HepG2 (cell line): ENCODE measurements around the gene CAPN12. TPM values are rescaled to one million over a fixed set of nuclear protein-coding genes. Genes with fewer than 3 reads are reported as not detected.
A peak's percentile ranks its signal among the peaks of the same experiment; 100 is the strongest.

Source experiments
- ATAC-seq: fragments of 200-7000 bp; cut with Tn5 transposase; 3 replicates; pipeline ENCODE4 v1.9.1; 2020; ENCODE audit warnings: mild to moderate bottlenecking, moderate library complexity
- BruUV-seq: library from RNA; stranded (reverse); fragments of 400-500 nt; replicated peaks from 2 replicates; lab custom pipeline; 2021; lab: Mats Ljungman, UMichigan
- CTCF ChIA-PET: fragments of 300-600 bp; formaldehyde crosslinking; extraction: SDS; loops from one replicate; lab custom pipeline; 2021; ENCODE audit warnings: low total read pairs, inconsistent platforms, low intra/inter-chr PET ratio; lab: Yijun Ruan, JAX
- POLR2A ChIA-PET: fragments of 350-600 bp; sonication (Branson Sonifier 250); formaldehyde crosslinking; loops from one replicate; lab custom pipeline; 2020; ENCODE audit warnings: antibody characterized with exemption, inconsistent platforms; lab: Yijun Ruan, JAX
- DNase-seq: peaks from one replicate; pipeline ENCODE4 v3.0.0-alpha.2; 2015; ENCODE audit warnings: low spot score
- FAIRE-seq: peaks from 3 replicates; lab custom pipeline; 2011; peaks lifted over from hg19 to GRCh38; lab: Jason Lieb, UNC
- H2AFZ ChIP-seq: one replicate; pipeline ENCODE4 v1.6.1; 2011; ENCODE audit warnings: low read length, inconsistent platforms
- H3K27ac ChIP-seq: fragments of 300-600 bp; 3 replicates; pipeline ENCODE4 v1.8.0; 2011; ENCODE audit warnings: mixed run types, mild to moderate bottlenecking, mixed read lengths, low read length, inconsistent platforms; ENCODE audit not compliant: insufficient read depth; ENCODE audit errors: extremely low read length
- H3K27me3 ChIP-seq, 2 experiments: fragments of 200-600 bp in 1 of 2; 2 replicates in 1 of 2; 3 replicates in 1 of 2; pipeline versions ENCODE4 v1.6.0 to v1.8.0; 2011; ENCODE audit warnings: low read length in 2 of 2, mild to moderate bottlenecking in 2 of 2, moderate library complexity in 2 of 2, inconsistent platforms in 1 of 2; ENCODE audit not compliant: insufficient read depth in 2 of 2, control insufficient read depth in 1 of 2
- H3K36me3 ChIP-seq, 2 experiments: fragments of 200-600 bp in 1 of 2; replicated peaks in 1 of 2; 2 replicates in 1 of 2; 3 replicates in 1 of 2; pipeline versions ENCODE4 v1.5.1 to v1.8.0; 2011; ENCODE audit warnings: low read length in 2 of 2, inconsistent platforms in 1 of 2; ENCODE audit not compliant: insufficient read depth in 2 of 2, control insufficient read depth in 1 of 2
- H3K4me1 ChIP-seq: 2 replicates; pipeline ENCODE4 v1.5.1; 2012; ENCODE audit warnings: low read length, inconsistent platforms; ENCODE audit not compliant: insufficient read depth
- H3K4me2 ChIP-seq: 2 replicates; pipeline ENCODE4 v1.6.0; 2011; ENCODE audit warnings: low read depth, low read length, inconsistent platforms
- H3K4me3 ChIP-seq, 3 experiments: fragments of 200-600 bp in 1 of 3; sonication (generic), shearing (Covaris generic) in 1 of 3; replicated peaks in 1 of 3; 2 replicates each; pipeline ENCODE4 v1.5.1; 2011 to 2016; ENCODE audit warnings: low read length in 3 of 3, inconsistent platforms in 2 of 3, low read depth in 2 of 3, mild to moderate bottlenecking in 2 of 3, control low read depth in 1 of 3, mixed read lengths in 1 of 3; ENCODE audit not compliant: insufficient read depth in 1 of 3
- H3K79me2 ChIP-seq: one replicate; pipeline ENCODE4 v1.6.1; 2011; ENCODE audit warnings: low read length, inconsistent platforms; ENCODE audit not compliant: insufficient read depth
- H3K9ac ChIP-seq: 2 replicates; pipeline ENCODE4 v1.6.0; 2011; ENCODE audit warnings: mild to moderate bottlenecking, low read depth, low read length, inconsistent platforms; ENCODE audit not compliant: insufficient read depth
- H3K9me3 ChIP-seq: 2 replicates; pipeline ENCODE4 v1.5.1; 2012; ENCODE audit warnings: mild to moderate bottlenecking, low read length
- H4K20me1 ChIP-seq: 2 replicates; pipeline ENCODE4 v1.6.0; 2011; ENCODE audit warnings: inconsistent platforms, mild to moderate bottlenecking, low read length, moderate library complexity; ENCODE audit not compliant: insufficient read depth
- HNRNPL ChIP-seq: fragments of 200-400 bp; formaldehyde crosslinking; IDR thresholded peaks from 2 replicates; pipeline ENCODE4 v1.6.1; 2017; ENCODE audit warnings: mild to moderate bottlenecking, low read depth, low read length
- KDM1A ChIP-seq: IDR thresholded peaks from 2 replicates; pipeline ENCODE4 v1.6.1; 2016; ENCODE audit warnings: missing compliant biosample characterization
- NONO ChIP-seq, 2 experiments: fragments of 450-650 bp in 1 of 2; sonication (generic) in 1 of 2; formaldehyde crosslinking in 1 of 2; IDR thresholded peaks in 1 of 2; conservative IDR thresholded peaks in 1 of 2; 2 replicates each; pipeline versions ENCODE4 v1.6.1 to v1.8.0; 2017 to 2022; ENCODE audit warnings: mild to moderate bottlenecking in 1 of 2, missing genetic modification reagents in 1 of 2, moderate library complexity in 1 of 2
- NRL ChIP-seq: sonication (generic); formaldehyde crosslinking; IDR thresholded peaks from 2 replicates; pipeline ENCODE4 v1.5.0; 2020; ENCODE audit warnings: missing genetic modification reagents, mild to moderate bottlenecking, moderate library complexity, borderline replicate concordance
- POLR2A ChIP-seq, 2 experiments: IDR thresholded peaks; 2 replicates each; pipeline ENCODE4 v1.6.1; 2011; ENCODE audit warnings: low read depth in 2 of 2, low read length in 2 of 2, mild to moderate bottlenecking in 1 of 2, moderate library complexity in 1 of 2; ENCODE audit not compliant: insufficient read depth in 1 of 2
- POLR2G ChIP-seq: fragments of 200-400 bp; formaldehyde crosslinking; IDR thresholded peaks from 2 replicates; pipeline ENCODE4 v1.6.1; 2018; ENCODE audit warnings: mild to moderate bottlenecking, low read depth, low read length, moderate library complexity
- PPARG ChIP-seq: conservative IDR thresholded peaks from 2 replicates; pipeline ENCODE4 v1.6.1; 2016; ENCODE audit warnings: missing biosample characterization, missing genetic modification reagents
- RBM22 ChIP-seq: fragments of 200-400 bp; formaldehyde crosslinking; optimal IDR thresholded peaks from 2 replicates; pipeline ENCODE3; 2017; ENCODE audit warnings: mild to moderate bottlenecking, low read length, moderate library complexity
- ZMYM3 ChIP-seq: sonication (generic); formaldehyde crosslinking; IDR thresholded peaks from 2 replicates; pipeline ENCODE4 v1.5.1; 2020; ENCODE audit warnings: mild to moderate bottlenecking, missing genetic modification reagents
- ZNF629 ChIP-seq: sonication (generic); formaldehyde crosslinking; conservative IDR thresholded peaks from 2 replicates; pipeline ENCODE4 v1.5.0; 2020; ENCODE audit warnings: missing genetic modification reagents
- WGBS: methylation state at CpG from one replicate; pipeline ENCODE4 v1.1.6; 2017; ENCODE audit warnings: low lambda C conversion rate; 5-methylcytosine and 5-hydroxymethylcytosine counted together
- in situ Hi-C: cut with HindIII; loops from 2 replicates; pipeline ENCODE4 v1.10.0; 2017; ENCODE audit warnings: low pct_unique_long_range_greater_than_20kb; ENCODE audit not compliant: extremely low pct_ligation_motif_present
- intact Hi-C: fragments of 100-400 bp; cut with micrococcal nuclease; formaldehyde crosslinking; loops from one replicate; pipeline ENCODE4 v1.10.0; 2022; ENCODE audit not compliant: unreplicated experiment
- polyA plus RNA-seq, 8 experiments: library from polyadenylated mRNA; depleted of rRNA in 3 of 8; stranded (reverse) in 7 of 8; unstranded in 1 of 8; fragments of >200 nt; fragmentation: Illumina TruSeq in 4 of 8; extraction: Trizol in 4 of 8; gene quantifications; 2 replicates each; pipeline versions ENCODE4 v1.2.1 to v1.2.3, GENCODE V29; 2011 to 2016; ENCODE audit warnings: low read depth in 4 of 8, missing spikeins in 1 of 8, mixed read lengths in 1 of 8; ENCODE audit not compliant: insufficient read depth in 1 of 8
- total RNA-seq, 5 experiments: library from RNA; depleted of rRNA; stranded (reverse); fragments of >200 nt; fragmentation: Illumina TruSeq; extraction: Trizol; gene quantifications; 2 replicates each; pipeline ENCODE4 v1.2.3, GENCODE V29; 2016; ENCODE audit warnings: low read depth in 1 of 5
- TF ChIP-seq, protein P1 (sequence below): sonication (generic); formaldehyde crosslinking; IDR thresholded peaks from 2 replicates; pipeline ENCODE4 v1.4.0; 2020; ENCODE audit warnings: missing genetic modification reagents
- TF ChIP-seq, protein P2 (sequence below), 2 experiments: IDR thresholded peaks; 2 replicates each; pipeline ENCODE4 v1.6.1; 2011 to 2012; ENCODE audit warnings: low read length in 2 of 2, borderline replicate concordance in 1 of 2, low read depth in 1 of 2, mild to moderate bottlenecking in 1 of 2, moderate library complexity in 1 of 2

Gene CAPN12
- total and polyA plus RNA-seq, 2 of the 13 experiments (the other 11 are each of a cell fraction or from before 2014, with no cell fraction given), result 1.6 to 13.6 TPM

DNA sequence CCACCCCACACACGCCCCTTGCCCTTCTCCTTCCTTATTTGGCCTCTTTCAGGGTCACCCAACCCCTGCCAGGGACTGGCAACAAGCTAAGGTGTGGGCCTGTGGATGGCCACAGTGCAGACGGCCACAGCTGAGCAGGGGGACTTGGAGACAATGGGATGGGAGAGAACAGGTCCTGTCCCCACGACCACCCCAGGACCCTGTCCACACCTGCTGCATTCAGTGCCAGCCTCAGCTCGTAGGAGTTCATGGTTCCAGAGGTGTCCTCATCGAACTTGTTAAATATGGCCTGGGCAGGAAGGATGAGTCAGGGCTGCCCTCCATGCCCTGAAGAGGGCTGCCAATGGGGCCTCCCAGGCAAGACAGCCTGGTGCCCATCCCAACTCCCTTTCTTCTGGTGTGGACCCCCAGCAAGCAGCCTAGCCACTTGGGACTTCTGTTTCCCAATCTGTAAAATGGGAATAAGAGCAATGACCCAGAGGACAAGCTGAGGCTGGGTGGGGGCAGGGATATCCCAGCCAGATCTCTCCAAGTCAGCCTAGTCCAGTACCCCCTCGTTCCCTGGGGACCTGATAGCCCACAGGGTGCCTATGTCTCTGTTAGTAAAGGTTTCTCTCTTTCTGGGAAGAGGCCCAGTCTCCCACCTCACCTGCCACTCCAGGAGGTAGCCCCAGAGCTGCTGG is 10.6 kb downstream of the CAPN12 start (continued):
- TF ChIP-seq ZMYM3 (CRISPR knock-in tag) (peak; percentile 67; the same call in 1 of the 2 replicates), RBM22 (peak; percentile 82), ZNF629 (CRISPR knock-in tag) (peak; percentile 95), NRL (0 out of 2 replicates have a peak, but pooled peaks have one; percentile 15), NONO (IDR thresholded peaks at IDR 0.05) (no peak), NONO (CRISPR knock-in tag; conservative IDR thresholded peaks at IDR 0.05) (0 out of 2 replicates have a peak, but pooled peaks have one; percentile 47), HNRNPL (0 out of 2 replicates have a peak, but pooled peaks have one; percentile 8), KDM1A (CRISPR knock-in tag) (peak; percentile 65; the same call in 1 of the 2 replicates), POLR2A (IDR thresholded peaks at IDR 0.05; ENCODE audit: insufficient read depth in 1 of 2, low read depth in 2 of 2, low read length in 2 of 2) (peak in 1 of 2 experiments; percentile 48; a peak in 2 of 4 replicates)
- TF ChIP-seq, protein P1, sequence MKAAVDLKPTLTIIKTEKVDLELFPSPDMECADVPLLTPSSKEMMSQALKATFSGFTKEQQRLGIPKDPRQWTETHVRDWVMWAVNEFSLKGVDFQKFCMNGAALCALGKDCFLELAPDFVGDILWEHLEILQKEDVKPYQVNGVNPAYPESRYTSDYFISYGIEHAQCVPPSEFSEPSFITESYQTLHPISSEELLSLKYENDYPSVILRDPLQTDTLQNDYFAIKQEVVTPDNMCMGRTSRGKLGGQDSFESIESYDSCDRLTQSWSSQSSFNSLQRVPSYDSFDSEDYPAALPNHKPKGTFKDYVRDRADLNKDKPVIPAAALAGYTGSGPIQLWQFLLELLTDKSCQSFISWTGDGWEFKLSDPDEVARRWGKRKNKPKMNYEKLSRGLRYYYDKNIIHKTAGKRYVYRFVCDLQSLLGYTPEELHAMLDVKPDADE (CRISPR knock-in tag), result no peak

DNA sequence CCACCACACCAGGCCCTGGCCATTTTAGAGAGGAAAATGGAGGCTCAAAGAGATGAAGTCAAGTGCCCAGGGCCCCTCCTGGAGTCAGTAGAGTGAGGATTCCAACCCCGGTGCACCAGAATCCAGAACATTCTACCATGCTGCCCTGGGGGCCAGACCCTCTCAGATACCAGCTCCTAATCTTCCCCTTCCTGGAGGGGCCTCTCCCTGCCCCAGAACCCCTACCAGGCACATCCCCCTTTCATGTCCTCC is 11.1 kb downstream of the CAPN12 start:
- intact Hi-C loops (loop anchor here (5.0 kb wide), 2 partner anchors 99 to 199 kb away; partner anchors contain the start of genes ECH1, MRPS12 and SARS2), in situ Hi-C loops (loop anchor here (25.0 kb wide), 1 partner anchor 179 kb away; the partner anchor contains the start of gene CCER2)
- H3K4me1 ChIP-seq, result peaks cover 38% of the 10 kb centered on the region
- WGBS, result no CpG with 5 or more reads among the region's 1 CpG
- ChIA-PET CTCF (no interaction called here), POLR2A (interaction anchor here (0.7 to 1.1 kb wide), 4 partner anchors 32 to 145 kb away, joined by 3 to 4 read pairs (median 3); partner anchors contain the start of gene RINL)
- H3K4me2 ChIP-seq, result no peak overlapping the region
- BruUV-seq, result no TSS peak
- no peaks in the 10 kb centered on the region for H3K9me3 ChIP-seq
- H3K36me3 ChIP-seq, result peaks cover 6 to 12% of the 10 kb centered on the region in 2 experiments; a peak in 3 of 5 replicates
- H2AFZ ChIP-seq, result no peak overlapping the region
- no peak for DNase-seq
- no peak overlapping the region for H3K9ac ChIP-seq
- FAIRE-seq, result no peak
- H3K27me3 ChIP-seq, result no peaks in the 10 kb centered on the region
- no peaks in the 10 kb centered on the region for H3K79me2 ChIP-seq
- H3K27ac ChIP-seq, result no peak overlapping the region
- ATAC-seq, result no peak
- TF ChIP-seq, protein P2, sequence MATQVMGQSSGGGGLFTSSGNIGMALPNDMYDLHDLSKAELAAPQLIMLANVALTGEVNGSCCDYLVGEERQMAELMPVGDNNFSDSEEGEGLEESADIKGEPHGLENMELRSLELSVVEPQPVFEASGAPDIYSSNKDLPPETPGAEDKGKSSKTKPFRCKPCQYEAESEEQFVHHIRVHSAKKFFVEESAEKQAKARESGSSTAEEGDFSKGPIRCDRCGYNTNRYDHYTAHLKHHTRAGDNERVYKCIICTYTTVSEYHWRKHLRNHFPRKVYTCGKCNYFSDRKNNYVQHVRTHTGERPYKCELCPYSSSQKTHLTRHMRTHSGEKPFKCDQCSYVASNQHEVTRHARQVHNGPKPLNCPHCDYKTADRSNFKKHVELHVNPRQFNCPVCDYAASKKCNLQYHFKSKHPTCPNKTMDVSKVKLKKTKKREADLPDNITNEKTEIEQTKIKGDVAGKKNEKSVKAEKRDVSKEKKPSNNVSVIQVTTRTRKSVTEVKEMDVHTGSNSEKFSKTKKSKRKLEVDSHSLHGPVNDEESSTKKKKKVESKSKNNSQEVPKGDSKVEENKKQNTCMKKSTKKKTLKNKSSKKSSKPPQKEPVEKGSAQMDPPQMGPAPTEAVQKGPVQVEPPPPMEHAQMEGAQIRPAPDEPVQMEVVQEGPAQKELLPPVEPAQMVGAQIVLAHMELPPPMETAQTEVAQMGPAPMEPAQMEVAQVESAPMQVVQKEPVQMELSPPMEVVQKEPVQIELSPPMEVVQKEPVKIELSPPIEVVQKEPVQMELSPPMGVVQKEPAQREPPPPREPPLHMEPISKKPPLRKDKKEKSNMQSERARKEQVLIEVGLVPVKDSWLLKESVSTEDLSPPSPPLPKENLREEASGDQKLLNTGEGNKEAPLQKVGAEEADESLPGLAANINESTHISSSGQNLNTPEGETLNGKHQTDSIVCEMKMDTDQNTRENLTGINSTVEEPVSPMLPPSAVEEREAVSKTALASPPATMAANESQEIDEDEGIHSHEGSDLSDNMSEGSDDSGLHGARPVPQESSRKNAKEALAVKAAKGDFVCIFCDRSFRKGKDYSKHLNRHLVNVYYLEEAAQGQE (IDR thresholded peaks at IDR 0.05; ENCODE audit: borderline replicate concordance in 1 of 2, low read depth in 1 of 2, low read length in 2 of 2), result no peak
- peak; percentile 34; the same call in 1 of the 2 replicates for TF ChIP-seq POLR2G
- no peak for TF ChIP-seq PPARG
- no peak overlapping the region for H3K4me3 ChIP-seq
- no peaks in the 10 kb centered on the region for H4K20me1 ChIP-seq
